ENCODE results near the gene QKI.

- TF ChIP-seq, protein P1, sequence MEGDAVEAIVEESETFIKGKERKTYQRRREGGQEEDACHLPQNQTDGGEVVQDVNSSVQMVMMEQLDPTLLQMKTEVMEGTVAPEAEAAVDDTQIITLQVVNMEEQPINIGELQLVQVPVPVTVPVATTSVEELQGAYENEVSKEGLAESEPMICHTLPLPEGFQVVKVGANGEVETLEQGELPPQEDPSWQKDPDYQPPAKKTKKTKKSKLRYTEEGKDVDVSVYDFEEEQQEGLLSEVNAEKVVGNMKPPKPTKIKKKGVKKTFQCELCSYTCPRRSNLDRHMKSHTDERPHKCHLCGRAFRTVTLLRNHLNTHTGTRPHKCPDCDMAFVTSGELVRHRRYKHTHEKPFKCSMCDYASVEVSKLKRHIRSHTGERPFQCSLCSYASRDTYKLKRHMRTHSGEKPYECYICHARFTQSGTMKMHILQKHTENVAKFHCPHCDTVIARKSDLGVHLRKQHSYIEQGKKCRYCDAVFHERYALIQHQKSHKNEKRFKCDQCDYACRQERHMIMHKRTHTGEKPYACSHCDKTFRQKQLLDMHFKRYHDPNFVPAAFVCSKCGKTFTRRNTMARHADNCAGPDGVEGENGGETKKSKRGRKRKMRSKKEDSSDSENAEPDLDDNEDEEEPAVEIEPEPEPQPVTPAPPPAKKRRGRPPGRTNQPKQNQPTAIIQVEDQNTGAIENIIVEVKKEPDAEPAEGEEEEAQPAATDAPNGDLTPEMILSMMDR (IDR thresholded peaks at IDR 0.05; ENCODE audit: extremely low read depth in 1 of 2, insufficient read depth in 1 of 2, low read depth in 1 of 2, low read length in 2 of 2): no peak
- TF ChIP-seq GATA2 (IDR thresholded peaks at IDR 0.05; ENCODE audit: insufficient read depth, insufficient read length, low read depth, low read length) (no peak), MAX (IDR thresholded peaks at IDR 0.05; ENCODE audit: insufficient read depth, insufficient read length) (no peak), EZH2 (IDR thresholded peaks at IDR 0.05; ENCODE audit: borderline replicate concordance, low read depth, low read length, severe bottlenecking) (no peak), POLR2AphosphoS5 (IDR thresholded peaks at IDR 0.05; ENCODE audit: insufficient read depth, low read depth, low read length) (no peak), FOS (IDR thresholded peaks at IDR 0.05; ENCODE audit: borderline replicate concordance, insufficient read depth, low read length) (no peak)
Measured at GRCh38 chr6:163390770-163391169, 23.7 kb upstream of the QKI start.

Data from endothelial cell of umbilical vein (primary cell).